GM12878 (cell line): Measurements from ENCODE around the gene RAPGEF3. TPM values are rescaled to one million over a fixed set of nuclear protein-coding genes. Genes with fewer than 3 reads are reported as not detected.

ENCODE experiments used
- ATAC-seq: fragments of 200-7000 bp; cut with Tn5 transposase; 3 replicates; pipeline ENCODE4 v1.9.1; 2020; ENCODE audit warnings: mild to moderate bottlenecking, moderate library complexity
- BruUV-seq: library from RNA; stranded (reverse); fragments of 400-500 nt; replicated peaks from 2 replicates; lab custom pipeline; 2021; lab: Mats Ljungman, UMichigan
- CTCF ChIA-PET: fragments of 300-600 bp; sonication (Branson Sonifier 250); formaldehyde crosslinking; extraction: SDS; loops from one replicate; lab custom pipeline; 2021; ENCODE audit warnings: inconsistent platforms; lab: Yijun Ruan, JAX
- POLR2A ChIA-PET: fragments of 350-600 bp; formaldehyde crosslinking; extraction: SDS; loops from one replicate; lab custom pipeline; 2021; ENCODE audit warnings: inconsistent platforms; lab: Charles Lee
- RAD21 ChIA-PET: fragments of 300-600 bp; sonication (Branson Sonifier 250); formaldehyde crosslinking; loops from one replicate; lab custom pipeline; 2023; ENCODE audit warnings: antibody characterized with exemption; ENCODE audit not compliant: unreplicated experiment; lab: Charles Lee
- SMC1A ChIA-PET: fragments of 300-600 bp; sonication (Branson Sonifier 250); formaldehyde crosslinking; loops from one replicate; lab custom pipeline; 2023; ENCODE audit not compliant: unreplicated experiment, uncharacterized antibody; lab: Charles Lee
- DNase-seq: peaks from one replicate; pipeline ENCODE4 v3.0.0-alpha.2; 2011; ENCODE audit warnings: low read depth, low spot score
- FAIRE-seq: peaks from 3 replicates; lab custom pipeline; 2011; peaks lifted over from hg19 to GRCh38; lab: Jason Lieb, UNC
- H2AFZ ChIP-seq: 2 replicates; pipeline ENCODE4 v1.6.0; 2011; ENCODE audit warnings: low read depth, low read length, control low read depth; ENCODE audit not compliant: control insufficient read depth
- H3K27ac ChIP-seq: 2 replicates; pipeline ENCODE4 v1.5.1; 2011; ENCODE audit warnings: control low read depth; ENCODE audit not compliant: control insufficient read depth, insufficient read depth
- H3K27me3 ChIP-seq, 2 experiments: replicated peaks in 1 of 2; 2 replicates each; pipeline versions ENCODE4 v1.6.0 to v1.6.1; 2011; ENCODE audit warnings: low read length in 1 of 2; ENCODE audit not compliant: control insufficient read depth in 2 of 2, insufficient read depth in 2 of 2
- H3K36me3 ChIP-seq, 2 experiments: 2 replicates each; pipeline ENCODE4 v1.5.1; 2011; ENCODE audit warnings: low read length in 1 of 2; ENCODE audit not compliant: control insufficient read depth in 2 of 2, insufficient read depth in 2 of 2
- H3K4me1 ChIP-seq: 2 replicates; pipeline ENCODE4 v1.6.1; 2011; ENCODE audit warnings: mild to moderate bottlenecking, low read length, moderate library complexity, mixed read lengths; ENCODE audit not compliant: control insufficient read depth, insufficient read depth
- H3K4me2 ChIP-seq: 2 replicates; pipeline ENCODE4 v1.6.0; 2011; ENCODE audit warnings: control low read depth; ENCODE audit not compliant: control insufficient read depth, insufficient read depth
- H3K4me3 ChIP-seq: fragments of 200-600 bp; sonication (generic); 2 replicates; pipeline ENCODE4 v1.5.1; 2016
- H3K79me2 ChIP-seq: 2 replicates; pipeline ENCODE4 v1.6.0; 2011; ENCODE audit warnings: low read length; ENCODE audit not compliant: control insufficient read depth, insufficient read depth
- H3K9ac ChIP-seq: 2 replicates; pipeline ENCODE4 v1.8.0; 2011; ENCODE audit warnings: low read length, control low read depth, mixed read lengths; ENCODE audit not compliant: control insufficient read depth, insufficient read depth
- H3K9me3 ChIP-seq: replicated peaks from 3 replicates; pipeline ENCODE4 v1.5.1; 2011; ENCODE audit warnings: mild to moderate bottlenecking, low read length; ENCODE audit not compliant: control insufficient read depth, insufficient read depth
- H4K20me1 ChIP-seq: 2 replicates; pipeline ENCODE4 v1.6.0; 2011; ENCODE audit not compliant: control insufficient read depth, insufficient read depth
- EED ChIP-seq: sonication (generic); IDR thresholded peaks from 2 replicates; pipeline ENCODE4 v1.6.1; 2016; ENCODE audit warnings: antibody characterized with exemption, low read depth
- HCFC1 ChIP-seq: fragments of 150-350 bp; IDR thresholded peaks from 2 replicates; pipeline ENCODE4 v1.6.1; 2014; ENCODE audit warnings: low read length
- NR2F1 ChIP-seq: fragments of 450-650 bp; conservative IDR thresholded peaks from 2 replicates; pipeline ENCODE4 v1.6.1; 2017; ENCODE audit warnings: mild to moderate bottlenecking
- TCF3 ChIP-seq: IDR thresholded peaks from 2 replicates; pipeline ENCODE4 v1.6.1; 2012; ENCODE audit warnings: low read depth, mild to moderate bottlenecking, low read length, borderline replicate concordance; ENCODE audit not compliant: insufficient read depth
- WGBS: methylation state at CpG from one replicate; pipeline ENCODE4 v1.1.6; 2016; ENCODE audit warnings: low lambda C conversion rate; ENCODE audit not compliant: insufficient replicate concordance, insufficient coverage; ENCODE audit errors: missing lambda C conversion rate; 5-methylcytosine and 5-hydroxymethylcytosine counted together
- in situ Hi-C: fragments of 300-500 bp; cut with MboI; formaldehyde crosslinking; loops from 9 replicates; pipeline ENCODE4 v1.14.3; 2018; ENCODE audit warnings: mixed read lengths
- intact Hi-C: fragments of 100-400 bp; cut with micrococcal nuclease; formaldehyde crosslinking; loops from one replicate; pipeline ENCODE4 v1.14.2; 2022; ENCODE audit not compliant: unreplicated experiment
- polyA plus RNA-seq, 11 experiments: library from polyadenylated mRNA; depleted of rRNA in 4 of 11; unstranded in 6 of 11; stranded (reverse) in 5 of 11; fragments of >200 nt; fragmentation: Nextera tagmentation in 4 of 11; fragmentation: Illumina TruSeq in 1 of 11; extraction: Ambion mirVana in 4 of 11; extraction: Trizol in 1 of 11; gene quantifications; 1 replicate in 1 of 11; 2 replicates in 10 of 11; pipeline versions ENCODE4 v1.2.1 to v1.2.3, GENCODE V29; 2011 to 2016; ENCODE audit warnings: inconsistent platforms in 2 of 11, missing spikeins in 2 of 11, low read depth in 1 of 11
- total RNA-seq, 4 experiments: library from RNA; depleted of rRNA in 3 of 4; stranded (reverse); fragments of >200 nt in 3 of 4; fragmentation: Illumina TruSeq in 1 of 4; extraction: Trizol in 1 of 4; gene quantifications; 2 replicates each; pipeline versions ENCODE4 v1.2.1 to v1.2.3, GENCODE V29; 2013 to 2021

The RAPGEF3 gene
- total and polyA plus RNA-seq, 10 of the 15 experiments (the other 5 are each of a cell fraction or from before 2014, with no cell fraction given): 0.02 to 0.92 (median 0.31) TPM; not detected in 2

GRCh38 chr12:47715393-47715876, 43.2 kb downstream of the RAPGEF3 start (continued):
- TF ChIP-seq TCF3: no peak
- TF ChIP-seq, all 136 proteins: peak for 8

GRCh38 chr12:47714826-47715386, 43.8 kb downstream of the RAPGEF3 start:
- ATAC-seq: peak; percentile 63
- Histone ChIP-seq H2AFZ (no peak overlapping the region), H3K4me1 (peaks cover 5% of the 10 kb centered on the region), H3K4me3 (no peak overlapping the region), H3K9ac (no peak overlapping the region)
- WGBS: 38% methylated on average over 5 of the region's 5 CpGs
- no TSS peak for BruUV-seq
- intact Hi-C loops: loop anchor here (1.0 to 5.0 kb wide), 6 partner anchors 27 to 452 kb away; no protein-coding TSS in a partner anchor
- TF ChIP-seq NR2F1: peak; percentile 77
- TF ChIP-seq HCFC1: no peak
- no peak for TF ChIP-seq EED
- TF ChIP-seq, all 136 proteins: peak for 1
- no peaks in the 10 kb centered on the region for H3K9me3 ChIP-seq
- no peaks in the 10 kb centered on the region for H4K20me1 ChIP-seq
- H3K27me3 ChIP-seq: no peaks in the 10 kb centered on the region
- H3K4me2 ChIP-seq: no peak overlapping the region
- DNase-seq (no peak), FAIRE-seq (no peak)
- ChIA-PET SMC1A (interaction anchor here (0.6 to 10.8 kb wide), 13 partner anchors 10 to 125 kb away, joined by 3 to 129 read pairs (median 5); partner anchors contain the start of genes ENDOU and RAPGEF3), POLR2A (interaction anchor here (1.5 kb wide), 2 partner anchors 27 to 41 kb away, joined by 3 to 4 read pairs; no protein-coding TSS in a partner anchor), RAD21 (interaction anchor here (0.9 to 5.6 kb wide), 9 partner anchors 9 to 124 kb away, joined by 3 to 60 read pairs (median 5); partner anchors contain the start of genes ENDOU, RPAP3 and SLC48A1), CTCF (interaction anchor here (0.7 to 8.1 kb wide), 20 partner anchors 9 to 683 kb away, joined by 3 to 151 read pairs (median 8); partner anchors contain the start of genes ENDOU, RAPGEF3, RPAP3 and SLC48A1)
- H3K27ac ChIP-seq: no peak overlapping the region
- in situ Hi-C loops: loop anchor here (5.0 kb wide), 3 partner anchors 62 to 452 kb away; no protein-coding TSS in a partner anchor
- H3K36me3 ChIP-seq: no peaks in the 10 kb centered on the region
- H3K79me2 ChIP-seq: no peaks in the 10 kb centered on the region
